ENCODE measurements around the gene TRAF7.

- no peak for TF ChIP-seq CTCF (IDR thresholded peaks at IDR 0.05; ENCODE audit: poor library complexity, severe bottlenecking)
- no peak for TF ChIP-seq POLR2AphosphoS5 (IDR thresholded peaks at IDR 0.05)
- no peak for TF ChIP-seq REST (IDR thresholded peaks at IDR 0.05; ENCODE audit: borderline replicate concordance)
- no peak for TF ChIP-seq TAF1 (IDR thresholded peaks at IDR 0.05; ENCODE audit: low read depth)
These were observed 52.3 kb downstream of the TRAF7 start for GRCh38 chr16:2207872-2208271.
